Loucy (cell line): Measurements from ENCODE around the gene HMGCS2.

Source experiments
- H2AFZ ChIP-seq: fragments of 200-600 bp; sonication (generic); 2 replicates; pipeline ENCODE4 v1.6.0; 2016; ENCODE audit warnings: antibody characterized with exemption, mild to moderate bottlenecking, low read length, moderate library complexity
- H3F3A ChIP-seq: fragments of 200-600 bp; 2 replicates; pipeline ENCODE4 v1.6.0; 2016; ENCODE audit warnings: antibody characterized with exemption, low read depth, mild to moderate bottlenecking
- H3K27me3 ChIP-seq: fragments of 200-600 bp; sonication (generic); 2 replicates; pipeline ENCODE4 v1.6.1; 2014; ENCODE audit warnings: low read length, mild to moderate bottlenecking; ENCODE audit not compliant: insufficient read depth, poor library complexity, severe bottlenecking
- H3K36me3 ChIP-seq: fragments of 200-600 bp; sonication (generic); 2 replicates; pipeline ENCODE4 v1.6.1; 2016; ENCODE audit warnings: low read length; ENCODE audit not compliant: insufficient read depth
- H3K4me1 ChIP-seq: fragments of 200-600 bp; sonication (generic); 2 replicates; pipeline ENCODE4 v1.5.1; 2014; ENCODE audit warnings: low read length, mild to moderate bottlenecking; ENCODE audit not compliant: insufficient read depth, poor library complexity, severe bottlenecking
- H3K4me2 ChIP-seq: fragments of 200-600 bp; sonication (generic); 2 replicates; pipeline ENCODE4 v1.6.0; 2014; ENCODE audit warnings: antibody characterized with exemption, low read length, low read depth, mild to moderate bottlenecking; ENCODE audit not compliant: poor library complexity, severe bottlenecking
- H3K4me3 ChIP-seq: fragments of 200-600 bp; sonication (generic); 2 replicates; pipeline ENCODE4 v1.5.1; 2014; ENCODE audit warnings: low read length, mild to moderate bottlenecking, mixed read lengths; ENCODE audit not compliant: poor library complexity, severe bottlenecking
- H3K79me2 ChIP-seq: fragments of 200-600 bp; sonication (generic); 2 replicates; pipeline ENCODE4 v1.6.1; 2014; ENCODE audit warnings: low read length; ENCODE audit not compliant: insufficient read depth
- H3K9ac ChIP-seq: fragments of 200-600 bp; sonication (generic); 2 replicates; pipeline ENCODE4 v1.6.0; 2014; ENCODE audit warnings: mild to moderate bottlenecking, low read depth, low read length, moderate library complexity; ENCODE audit not compliant: poor library complexity, severe bottlenecking
- H3K9me2 ChIP-seq: fragments of 200-600 bp; sonication (generic); replicated peaks from 2 replicates; pipeline ENCODE4 v1.6.1; 2016; ENCODE audit warnings: low read depth, low read length, mixed read lengths
- H3K9me3 ChIP-seq: fragments of 200-600 bp; sonication (generic); 2 replicates; pipeline ENCODE4 v1.6.1; 2014; ENCODE audit warnings: mild to moderate bottlenecking, antibody characterized with exemption, low read length, low read depth; ENCODE audit not compliant: insufficient read depth
- H4K20me1 ChIP-seq: fragments of 200-600 bp; sonication (generic); 2 replicates; pipeline ENCODE4 v1.6.0; 2014; ENCODE audit warnings: antibody characterized with exemption, low read length, mild to moderate bottlenecking; ENCODE audit not compliant: insufficient read depth, poor library complexity, severe bottlenecking
- EZH2phosphoT487 ChIP-seq: fragments of 200-600 bp; IDR thresholded peaks from 2 replicates; pipeline ENCODE4 v1.6.1; 2018; ENCODE audit warnings: antibody characterized with exemption, mild to moderate bottlenecking, moderate library complexity, borderline replicate concordance
- TF ChIP-seq, protein P1 (sequence below): fragments of 200-600 bp; sonication (generic); conservative IDR thresholded peaks from 2 replicates; pipeline ENCODE4 v1.5.1; 2014; ENCODE audit warnings: mild to moderate bottlenecking, antibody characterized with exemption, low read length

HMGCS2 gene

DNA sequence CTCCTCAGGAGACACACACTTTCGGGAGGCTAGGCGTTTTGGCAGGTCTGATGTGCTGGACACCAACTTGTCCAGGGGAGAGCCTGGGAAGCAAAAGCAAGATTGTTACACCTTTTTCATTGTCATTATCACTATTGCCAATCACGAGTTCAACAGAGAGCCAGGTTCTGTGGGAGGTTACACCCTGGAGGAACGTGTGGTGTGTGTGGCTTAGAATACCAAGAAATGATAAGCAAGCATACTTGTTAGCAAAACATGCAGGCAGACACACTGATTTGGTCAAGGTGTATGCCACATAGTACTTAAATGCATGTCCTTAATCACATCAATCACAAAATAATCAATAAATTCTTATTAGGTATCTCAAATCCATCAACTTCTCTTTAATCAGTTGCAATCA lies 16.1 kb downstream of the HMGCS2 start:
- TF ChIP-seq, protein P1, sequence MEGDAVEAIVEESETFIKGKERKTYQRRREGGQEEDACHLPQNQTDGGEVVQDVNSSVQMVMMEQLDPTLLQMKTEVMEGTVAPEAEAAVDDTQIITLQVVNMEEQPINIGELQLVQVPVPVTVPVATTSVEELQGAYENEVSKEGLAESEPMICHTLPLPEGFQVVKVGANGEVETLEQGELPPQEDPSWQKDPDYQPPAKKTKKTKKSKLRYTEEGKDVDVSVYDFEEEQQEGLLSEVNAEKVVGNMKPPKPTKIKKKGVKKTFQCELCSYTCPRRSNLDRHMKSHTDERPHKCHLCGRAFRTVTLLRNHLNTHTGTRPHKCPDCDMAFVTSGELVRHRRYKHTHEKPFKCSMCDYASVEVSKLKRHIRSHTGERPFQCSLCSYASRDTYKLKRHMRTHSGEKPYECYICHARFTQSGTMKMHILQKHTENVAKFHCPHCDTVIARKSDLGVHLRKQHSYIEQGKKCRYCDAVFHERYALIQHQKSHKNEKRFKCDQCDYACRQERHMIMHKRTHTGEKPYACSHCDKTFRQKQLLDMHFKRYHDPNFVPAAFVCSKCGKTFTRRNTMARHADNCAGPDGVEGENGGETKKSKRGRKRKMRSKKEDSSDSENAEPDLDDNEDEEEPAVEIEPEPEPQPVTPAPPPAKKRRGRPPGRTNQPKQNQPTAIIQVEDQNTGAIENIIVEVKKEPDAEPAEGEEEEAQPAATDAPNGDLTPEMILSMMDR = no peak
- no peak for TF ChIP-seq EZH2phosphoT487
- Histone ChIP-seq H3K9me2 (no peaks in the 10 kb centered on the region), H3K9me3 (no peaks in the 10 kb centered on the region), H3K4me2 (no peak overlapping the region), H3K4me1 (no peaks in the 10 kb centered on the region), H4K20me1 (no peaks in the 10 kb centered on the region), H3K36me3 (no peaks in the 10 kb centered on the region), H3K79me2 (no peaks in the 10 kb centered on the region), H2AFZ (no peak overlapping the region), H3K27me3 (no peaks in the 10 kb centered on the region), H3K9ac (no peak overlapping the region), H3K4me3 (no peak overlapping the region), H3F3A (no peaks in the 10 kb centered on the region)

DNA sequence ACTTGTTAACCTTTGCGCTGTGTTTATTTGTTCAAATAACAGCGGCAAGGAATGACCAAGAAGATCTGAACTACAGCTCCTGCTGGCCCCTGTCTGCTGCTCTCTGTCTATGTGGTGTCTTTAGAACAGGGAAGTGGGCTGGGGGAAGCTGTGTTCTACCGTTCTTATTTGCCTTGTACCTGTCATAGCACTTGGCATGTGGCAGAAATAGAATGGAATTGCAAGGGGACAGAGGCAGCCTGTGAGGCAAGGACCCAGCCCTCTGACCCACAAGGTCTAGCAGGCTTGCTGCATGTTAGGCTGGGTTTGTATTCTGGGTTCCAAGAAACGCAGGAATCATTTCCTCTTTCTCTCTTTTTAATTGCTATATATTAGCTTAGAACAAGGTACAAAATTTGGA lies 20.7 kb downstream of the HMGCS2 start:
- Histone ChIP-seq H3K9me2 (no peaks in the 10 kb centered on the region), H2AFZ (no peak overlapping the region), H3K27me3 (no peaks in the 10 kb centered on the region), H3K79me2 (no peaks in the 10 kb centered on the region), H3K4me2 (no peak overlapping the region), H4K20me1 (no peaks in the 10 kb centered on the region), H3K9ac (no peak overlapping the region), H3K4me3 (no peak overlapping the region), H3K9me3 (no peaks in the 10 kb centered on the region), H3F3A (no peaks in the 10 kb centered on the region), H3K36me3 (peaks cover 19% of the 10 kb centered on the region; the same call in 1 of the 2 replicates), H3K4me1 (no peaks in the 10 kb centered on the region)
- TF ChIP-seq, protein P1 = no peak

DNA sequence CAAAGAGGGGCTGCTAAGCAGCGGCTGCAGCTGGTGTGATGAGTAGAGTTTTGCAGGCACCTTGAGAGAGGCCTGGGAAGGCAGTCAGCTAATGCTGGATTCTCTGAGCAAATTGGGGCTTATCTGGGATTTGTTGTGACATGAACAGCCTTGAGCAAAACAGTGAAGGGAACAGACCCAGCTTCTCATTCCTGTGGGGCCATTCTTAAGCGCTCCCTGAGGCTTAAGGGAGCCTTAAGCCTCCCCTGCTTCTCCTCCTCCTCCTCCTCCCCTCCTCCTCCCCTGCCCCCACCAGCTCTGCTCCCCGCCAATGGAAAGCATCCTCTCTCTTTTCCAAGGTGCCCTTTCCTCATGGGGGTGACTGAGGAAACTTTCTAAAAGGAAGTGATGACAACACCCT lies 21.3 kb downstream of the HMGCS2 start:
- no peaks in the 10 kb centered on the region for H3K79me2 ChIP-seq
- no peaks in the 10 kb centered on the region for H3K27me3 ChIP-seq
- no peaks in the 10 kb centered on the region for H3K9me2 ChIP-seq
- H3K9ac ChIP-seq = no peak overlapping the region
- no peak overlapping the region for H3K4me2 ChIP-seq
- H3K9me3 ChIP-seq = no peaks in the 10 kb centered on the region
- no peaks in the 10 kb centered on the region for H3F3A ChIP-seq
- H3K36me3 ChIP-seq = peaks cover 25% of the 10 kb centered on the region; the same call in 1 of the 2 replicates
- H2AFZ ChIP-seq = no peak overlapping the region
- no peaks in the 10 kb centered on the region for H4K20me1 ChIP-seq
- no peak overlapping the region for H3K4me3 ChIP-seq
- H3K4me1 ChIP-seq = no peaks in the 10 kb centered on the region
- TF ChIP-seq EZH2phosphoT487 = no peak
- TF ChIP-seq, protein P1 = no peak
